CD4-positive, alpha-beta T cell treated with Interleukin-21 for 1 hour (primary cell): Measurements from ENCODE around the gene F2R.
"Not testable (repeated sequence)": the region's sequence is repeated elsewhere in the genome, so short reads cannot be mapped to it uniquely, and the experiment has no call there.

Source experiments
- DNase-seq: peaks from one replicate; pipeline ENCODE4 v3.0.0-alpha.2; 2020

F2R gene

GRCh38 chr5:76761118-76761517 lies 45.2 kb downstream of the F2R start:
- DNase-seq, result not testable (repeated sequence)

DNA sequence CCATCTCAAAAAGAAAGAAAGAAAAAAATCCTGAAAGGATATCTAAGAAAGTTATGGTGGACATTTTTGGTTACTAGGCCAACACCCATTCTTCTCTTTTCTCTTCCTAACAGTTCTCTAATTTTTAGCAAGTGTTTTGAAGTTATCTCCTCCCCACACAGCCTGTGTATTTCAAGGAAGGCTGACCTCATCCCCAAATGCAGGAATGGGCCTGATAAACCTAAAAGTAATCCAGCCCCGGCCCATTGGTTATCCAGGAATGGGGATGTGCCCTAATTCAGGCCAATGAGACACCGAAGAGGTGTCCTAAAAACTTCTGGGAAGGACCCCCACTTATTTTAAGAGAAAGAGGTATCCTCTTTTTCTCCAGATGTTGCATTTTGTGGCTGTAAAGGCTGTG lies 46.6 kb downstream of the F2R start:
- no peak for DNase-seq

- DNase-seq, result peak; percentile 29
Observed at GRCh38 chr5:76763136-76763535, 47.2 kb downstream of the F2R start.

- no peak for DNase-seq
Observed at GRCh38 chr5:76764374-76764773, 48.4 kb downstream of the F2R start.

DNA sequence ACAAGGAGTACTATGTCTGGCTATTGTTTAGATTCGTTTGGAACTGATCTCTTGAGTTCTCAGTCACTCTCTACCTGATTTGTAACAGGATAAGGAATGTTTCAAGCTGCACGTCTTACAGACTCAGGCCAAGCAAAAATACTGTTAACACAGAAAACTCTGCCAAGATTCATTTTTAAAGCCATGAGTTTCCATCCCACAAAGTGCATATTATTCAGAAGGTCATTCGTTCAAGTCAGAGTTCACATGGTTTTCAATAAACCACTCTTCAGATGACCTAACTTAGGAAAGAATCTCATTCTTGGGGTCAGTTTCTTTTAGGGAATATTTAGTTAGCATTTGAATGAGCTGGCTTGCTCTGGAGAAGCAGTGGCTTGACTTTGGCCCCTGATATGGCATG lies 49.3 kb downstream of the F2R start:
- no peak for DNase-seq

DNA sequence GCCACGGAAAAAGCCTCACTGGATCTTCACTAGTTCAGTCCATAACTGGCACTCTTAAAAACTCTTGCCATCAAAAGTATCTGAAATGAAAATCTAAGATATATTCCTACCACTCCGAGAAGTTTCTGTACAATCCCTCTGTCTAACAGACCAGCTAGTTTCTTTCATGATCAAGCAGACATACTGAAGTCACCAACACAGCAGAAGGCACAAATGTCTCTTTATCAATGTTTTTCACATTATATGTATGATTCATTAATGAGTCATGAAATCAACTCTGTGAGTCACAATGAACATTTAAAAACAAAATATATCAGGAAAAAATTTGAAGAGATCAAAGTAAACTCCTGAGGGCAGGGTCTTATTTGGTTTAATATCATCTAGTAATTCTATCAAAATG lies 50.8 kb downstream of the F2R start:
- DNase-seq, result no peak

- not testable (repeated sequence) for DNase-seq
Observed at GRCh38 chr5:76771041-76771440, 55.1 kb downstream of the F2R start.

GRCh38 chr5:76771705-76772405 lies 55.9 kb downstream of the F2R start:
- no peak for DNase-seq

DNA sequence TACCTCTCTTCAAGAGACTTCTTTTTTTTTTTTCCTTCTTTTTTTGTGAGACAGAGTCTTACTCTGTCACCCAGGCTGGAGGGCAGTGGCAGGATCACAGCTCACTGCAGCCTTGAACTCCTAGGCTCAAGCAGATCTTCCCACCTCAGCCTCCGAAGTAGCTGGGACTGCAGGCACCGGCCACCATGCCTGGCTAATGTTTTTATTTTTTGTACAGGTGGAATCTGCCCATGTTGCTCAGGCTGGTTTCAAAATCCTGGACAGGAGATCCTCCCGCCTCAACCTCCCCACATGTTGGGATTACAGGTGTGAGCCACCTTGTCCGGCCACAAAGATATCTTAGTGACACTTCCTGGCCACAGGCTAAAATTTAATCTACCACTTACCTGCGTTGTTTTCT lies 60.0 kb downstream of the F2R start:
- no peak for DNase-seq

GRCh38 chr5:76776391-76776790 lies 60.5 kb downstream of the F2R start:
- DNase-seq, result no peak

DNA sequence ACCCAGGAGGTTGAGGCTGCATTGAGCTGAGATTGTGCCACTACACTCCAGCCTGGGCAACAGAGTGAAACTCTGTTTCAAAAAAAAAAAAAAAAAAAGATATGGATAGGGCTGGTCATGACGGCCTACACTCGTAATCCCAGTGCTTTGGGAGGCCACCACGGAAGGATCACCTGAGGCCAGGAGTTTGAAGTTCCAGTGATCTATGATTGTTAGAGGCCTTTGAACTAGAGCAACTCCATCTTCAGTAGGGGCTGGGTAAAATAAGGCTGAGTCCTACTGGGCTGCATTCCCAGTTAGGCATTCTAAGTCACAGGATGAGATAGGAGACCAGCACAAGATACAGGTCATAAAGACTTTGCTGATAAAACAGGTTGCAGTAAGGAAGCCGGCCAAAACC lies 64.7 kb downstream of the F2R start:
- not testable (repeated sequence) for DNase-seq

- no peak for DNase-seq
Observed at GRCh38 chr5:76781775-76782174, 65.8 kb downstream of the F2R start.

DNA sequence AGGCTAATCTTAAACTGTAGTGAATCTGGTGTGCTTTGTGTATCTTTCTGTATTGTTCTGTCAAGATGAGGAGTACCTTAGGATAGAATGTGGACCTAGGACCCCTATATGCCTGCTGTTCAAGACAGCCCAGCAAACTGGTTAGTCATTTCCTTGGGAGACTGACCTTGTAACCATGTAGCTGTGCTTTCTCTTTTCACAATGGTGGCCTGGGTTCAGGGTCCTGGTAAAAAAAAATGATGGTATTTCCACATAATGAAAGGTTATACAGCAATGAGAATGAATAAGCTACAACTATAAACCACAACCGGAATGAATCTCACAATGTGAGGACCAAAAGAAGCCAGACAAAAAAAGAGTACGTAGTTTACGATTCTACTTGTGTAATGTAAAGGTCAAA lies 66.5 kb downstream of the F2R start:
- DNase-seq, result no peak
